Fibroblast of the aortic adventitia (primary cell): ENCODE data around the gene FKBP5. TPM values are rescaled to one million over a fixed set of nuclear protein-coding genes. Genes with fewer than 3 reads are reported as not detected.

Source experiments
- DNase-seq: peaks from one replicate; pipeline ENCODE4 v3.0.0-alpha.2; 2010; ENCODE audit warnings: low read depth
- H3K4me3 ChIP-seq: 2 replicates; pipeline ENCODE4 v1.5.1; 2011; ENCODE audit warnings: low read depth, mild to moderate bottlenecking, control low read depth, low read length, moderate library complexity
- CTCF ChIP-seq: IDR thresholded peaks from 2 replicates; pipeline ENCODE4 v1.5.1; 2011; ENCODE audit warnings: mild to moderate bottlenecking, low read length, control low read depth, inconsistent platforms; ENCODE audit not compliant: insufficient read depth
- total RNA-seq: library from RNA; depleted of rRNA; stranded (reverse); fragments of >200 nt; gene quantifications from 2 replicates; pipeline ENCODE4 v1.2.3, GENCODE V29; 2012; ENCODE audit warnings: low replicate concordance

Gene FKBP5
- total RNA-seq, 1 donor, result 5.3 TPM

- H3K4me3 ChIP-seq, result no peak overlapping the region
- no peak for TF ChIP-seq CTCF
- no peak for DNase-seq
These were observed 127.6 kb downstream of the FKBP5 start for GRCh38 chr6:35561113-35561512.

- DNase-seq, result no peak
- no peak for TF ChIP-seq CTCF
- H3K4me3 ChIP-seq, result no peak overlapping the region
These were observed 130.1 kb downstream of the FKBP5 start for GRCh38 chr6:35558571-35558970.

- TF ChIP-seq CTCF, result no peak
- no peak for DNase-seq
- no peak overlapping the region for H3K4me3 ChIP-seq
These were observed 131.5 kb downstream of the FKBP5 start for GRCh38 chr6:35557239-35557638.

GRCh38 chr6:35554811-35555210 is 133.9 kb downstream of the FKBP5 start:
- H3K4me3 ChIP-seq, result no peak overlapping the region
- TF ChIP-seq CTCF, result no peak
- no peak for DNase-seq

- TF ChIP-seq CTCF, result no peak
- H3K4me3 ChIP-seq, result no peak overlapping the region
- DNase-seq, result no peak
These were observed 135.4 kb downstream of the FKBP5 start for GRCh38 chr6:35553315-35553714.

GRCh38 chr6:35552285-35552917 is 136.3 kb downstream of the FKBP5 start:
- TF ChIP-seq CTCF, result peak; percentile 77
- no peak overlapping the region for H3K4me3 ChIP-seq
- peak; percentile 36 for DNase-seq

GRCh38 chr6:35550437-35550836 is 138.3 kb downstream of the FKBP5 start:
- no peak for TF ChIP-seq CTCF
- no peak overlapping the region for H3K4me3 ChIP-seq
- no peak for DNase-seq
